ENCODE measurements around the gene SLC52A1. TPM values are rescaled to one million over a fixed set of nuclear protein-coding genes. Genes with fewer than 3 reads are reported as not detected.

Gene SLC52A1
- total and polyA plus RNA-seq, 2 of the 13 experiments (the other 11 are each of a cell fraction or from before 2014, with no cell fraction given): 0.03 to 0.13 TPM

GRCh38 chr17:4986951-4987766 is 48.1 kb downstream of the SLC52A1 start, which contains the start of gene CAMTA2 (continued):
- TF ChIP-seq ZNF235 (CRISPR knock-in tag; IDR thresholded peaks at IDR 0.05; ENCODE audit: borderline replicate concordance): peak; percentile 57
- no peak for TF ChIP-seq ZFP36L2 (CRISPR knock-in tag; IDR thresholded peaks at IDR 0.05)
- TF ChIP-seq TRIM22 (IDR thresholded peaks at IDR 0.05): no peak
- peak; percentile 64 for TF ChIP-seq CREM (IDR thresholded peaks at IDR 0.05)
- TF ChIP-seq CREM (CRISPR knock-in tag; IDR thresholded peaks at IDR 0.05): no peak
- peak; percentile 92 for TF ChIP-seq HDAC1 (CRISPR knock-in tag; IDR thresholded peaks at IDR 0.05)
- no peak for TF ChIP-seq CCDC6 (CRISPR knock-in tag; IDR thresholded peaks at IDR 0.05)
- no peak for TF ChIP-seq ZSCAN30 (CRISPR knock-in tag; IDR thresholded peaks at IDR 0.05)
- no peak for TF ChIP-seq NCOA5 (CRISPR knock-in tag; IDR thresholded peaks at IDR 0.05)
- peak; percentile 92 for TF ChIP-seq BCL3 (CRISPR knock-in tag; IDR thresholded peaks at IDR 0.05)
- TF ChIP-seq ZNF414 (CRISPR knock-in tag; IDR thresholded peaks at IDR 0.05): peak; percentile 72
- TF ChIP-seq SETDB1 (CRISPR knock-in tag; IDR thresholded peaks at IDR 0.05; ENCODE audit: borderline replicate concordance): no peak
- TF ChIP-seq EHMT2 (IDR thresholded peaks at IDR 0.05; ENCODE audit: borderline replicate concordance, low read depth, low read length): no peak
- TF ChIP-seq PITX1 (CRISPR knock-in tag; IDR thresholded peaks at IDR 0.05): 0 out of 2 replicates have a peak, but pooled peaks have one; percentile 12
- TF ChIP-seq PCBP1 (IDR thresholded peaks at IDR 0.05; ENCODE audit: borderline replicate concordance, low read depth, low read length): no peak
- TF ChIP-seq ZNF615 (CRISPR knock-in tag; IDR thresholded peaks at IDR 0.05; ENCODE audit: borderline replicate concordance): no peak
- no peak; the same call in none of the 2 replicates for TF ChIP-seq FOXA3 (CRISPR knock-in tag; IDR thresholded peaks at IDR 0.05)
- TF ChIP-seq ESRRA (CRISPR knock-in tag; IDR thresholded peaks at IDR 0.05; ENCODE audit: low read depth): no peak; the same call in 1 of the 2 replicates
- TF ChIP-seq ZNF34 (CRISPR knock-in tag; IDR thresholded peaks at IDR 0.05; ENCODE audit: borderline replicate concordance): no peak
- TF ChIP-seq PAWR (CRISPR knock-in tag; IDR thresholded peaks at IDR 0.05; ENCODE audit: borderline replicate concordance): no peak
- TF ChIP-seq ZNF362 (CRISPR knock-in tag; IDR thresholded peaks at IDR 0.05; ENCODE audit: borderline replicate concordance): no peak; the same call in 1 of the 2 replicates
- TF ChIP-seq SCMH1 (CRISPR knock-in tag; IDR thresholded peaks at IDR 0.05; ENCODE audit: borderline replicate concordance): no peak
- no peak for TF ChIP-seq ZNF160 (CRISPR knock-in tag; IDR thresholded peaks at IDR 0.05)
- no peak for TF ChIP-seq NBN (conservative IDR thresholded peaks at IDR 0.05)

All from HepG2 (cell line).